K562 (cell line): ENCODE measurements around the gene ZNF782. TPM values are rescaled to one million over a fixed set of nuclear protein-coding genes. Genes with fewer than 3 reads are reported as not detected.

Experiments used
- ARID1B ChIP-seq: fragments of 450-650 bp; IDR thresholded peaks from 2 replicates; pipeline ENCODE4 v1.6.1; 2016; ENCODE audit warnings: antibody characterized with exemption, mild to moderate bottlenecking, inconsistent platforms
- DDX20 ChIP-seq: fragments of 450-650 bp; IDR thresholded peaks from 2 replicates; pipeline ENCODE4 v1.6.1; 2016; ENCODE audit warnings: missing genetic modification characterization, low read depth, mild to moderate bottlenecking, missing compliant biosample characterization, moderate library complexity
- FOSL1 ChIP-seq: fragments of 200-800 bp; sonication (Bioruptor generic); conservative IDR thresholded peaks from 2 replicates; pipeline ENCODE4 v1.6.1; 2016; ENCODE audit warnings: missing genetic modification characterization, missing compliant biosample characterization
- FUS ChIP-seq: fragments of 200-400 bp; formaldehyde crosslinking; optimal IDR thresholded peaks from 2 replicates; pipeline ENCODE3; 2017; ENCODE audit warnings: low read depth, low read length
- LCOR ChIP-seq: sonication (generic); formaldehyde crosslinking; IDR thresholded peaks from 2 replicates; pipeline ENCODE4 v1.8.0; 2022; ENCODE audit warnings: mild to moderate bottlenecking, missing genetic modification reagents
- MNT ChIP-seq, 2 experiments: fragments of 450-650 bp; conservative IDR thresholded peaks; 2 replicates each; pipeline ENCODE4 v1.6.1; 2017; ENCODE audit warnings: mild to moderate bottlenecking in 2 of 2, moderate library complexity in 2 of 2
- NCOA4 ChIP-seq: fragments of 450-650 bp; IDR thresholded peaks from 2 replicates; pipeline ENCODE4 v1.6.1; 2018; ENCODE audit warnings: mild to moderate bottlenecking; ENCODE audit not compliant: partially characterized antibody
- SMARCE1 ChIP-seq: fragments of 450-650 bp; IDR thresholded peaks from 2 replicates; pipeline ENCODE4 v1.7.1; 2016; ENCODE audit warnings: mild to moderate bottlenecking
- ZNF224 ChIP-seq: sonication (generic); formaldehyde crosslinking; IDR thresholded peaks from 2 replicates; pipeline ENCODE4 v1.8.0; 2022; ENCODE audit warnings: mild to moderate bottlenecking, missing genetic modification reagents
- ZNF277 ChIP-seq: fragments of 250-450 bp; sonication (Bioruptor Pico); IDR thresholded peaks from 2 replicates; pipeline ENCODE4 v1.8.0; 2022; ENCODE audit warnings: inconsistent platforms, mild to moderate bottlenecking, moderate library complexity, borderline replicate concordance
- ZNF696 ChIP-seq: fragments of 250-450 bp; sonication (Bioruptor Pico); conservative IDR thresholded peaks from 2 replicates; pipeline ENCODE4 v1.4.0; 2020; ENCODE audit warnings: mild to moderate bottlenecking, moderate library complexity
- polyA plus RNA-seq, 8 experiments: library from polyadenylated mRNA; depleted of rRNA in 4 of 8; stranded (reverse) in 5 of 8; unstranded in 3 of 8; fragments of >200 nt; fragmentation: Nextera tagmentation in 2 of 8; fragmentation: Illumina TruSeq in 1 of 8; extraction: Ambion mirVana in 2 of 8; extraction: Trizol in 1 of 8; gene quantifications; 2 replicates each; pipeline versions ENCODE4 v1.2.1 to v1.2.3, GENCODE V29; 2011 to 2014; ENCODE audit warnings: inconsistent platforms in 1 of 8, missing spikeins in 1 of 8
- total RNA-seq, 7 experiments: library from RNA; depleted of rRNA in 6 of 7; stranded (reverse); fragments of >200 nt in 6 of 7; fragmentation: Illumina TruSeq in 2 of 7; extraction: Trizol in 2 of 7; gene quantifications; 2 replicates each; pipeline versions ENCODE4 v1.2.1 to v1.2.3, GENCODE V29; 2011 to 2021; ENCODE audit warnings: low replicate concordance in 1 of 7
- TF ChIP-seq, protein P1 (sequence below): sonication (generic); formaldehyde crosslinking; IDR thresholded peaks from 2 replicates; pipeline ENCODE4 v1.9.0; 2022; ENCODE audit warnings: mild to moderate bottlenecking, missing genetic modification reagents
- TF ChIP-seq, protein P2 (sequence below): fragments of 450-650 bp; IDR thresholded peaks from 2 replicates; pipeline ENCODE4 v1.6.1; 2016; ENCODE audit warnings: mild to moderate bottlenecking, moderate library complexity

ZNF782 gene
- total and polyA plus RNA-seq, 9 of the 15 experiments (the other 6 are each of a cell fraction or from before 2014, with no cell fraction given): 0.38 to 8.8 (median 4.5) TPM

- peak; percentile 36; the same call in 1 of the 2 replicates for TF ChIP-seq LCOR
- TF ChIP-seq ZNF224 (CRISPR knock-in tag): no peak
- no peak for TF ChIP-seq ZNF277 (CRISPR knock-in tag)
- TF ChIP-seq, protein P1, sequence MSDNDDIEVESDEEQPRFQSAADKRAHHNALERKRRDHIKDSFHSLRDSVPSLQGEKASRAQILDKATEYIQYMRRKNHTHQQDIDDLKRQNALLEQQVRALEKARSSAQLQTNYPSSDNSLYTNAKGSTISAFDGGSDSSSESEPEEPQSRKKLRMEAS: no peak
- TF ChIP-seq, protein P2, sequence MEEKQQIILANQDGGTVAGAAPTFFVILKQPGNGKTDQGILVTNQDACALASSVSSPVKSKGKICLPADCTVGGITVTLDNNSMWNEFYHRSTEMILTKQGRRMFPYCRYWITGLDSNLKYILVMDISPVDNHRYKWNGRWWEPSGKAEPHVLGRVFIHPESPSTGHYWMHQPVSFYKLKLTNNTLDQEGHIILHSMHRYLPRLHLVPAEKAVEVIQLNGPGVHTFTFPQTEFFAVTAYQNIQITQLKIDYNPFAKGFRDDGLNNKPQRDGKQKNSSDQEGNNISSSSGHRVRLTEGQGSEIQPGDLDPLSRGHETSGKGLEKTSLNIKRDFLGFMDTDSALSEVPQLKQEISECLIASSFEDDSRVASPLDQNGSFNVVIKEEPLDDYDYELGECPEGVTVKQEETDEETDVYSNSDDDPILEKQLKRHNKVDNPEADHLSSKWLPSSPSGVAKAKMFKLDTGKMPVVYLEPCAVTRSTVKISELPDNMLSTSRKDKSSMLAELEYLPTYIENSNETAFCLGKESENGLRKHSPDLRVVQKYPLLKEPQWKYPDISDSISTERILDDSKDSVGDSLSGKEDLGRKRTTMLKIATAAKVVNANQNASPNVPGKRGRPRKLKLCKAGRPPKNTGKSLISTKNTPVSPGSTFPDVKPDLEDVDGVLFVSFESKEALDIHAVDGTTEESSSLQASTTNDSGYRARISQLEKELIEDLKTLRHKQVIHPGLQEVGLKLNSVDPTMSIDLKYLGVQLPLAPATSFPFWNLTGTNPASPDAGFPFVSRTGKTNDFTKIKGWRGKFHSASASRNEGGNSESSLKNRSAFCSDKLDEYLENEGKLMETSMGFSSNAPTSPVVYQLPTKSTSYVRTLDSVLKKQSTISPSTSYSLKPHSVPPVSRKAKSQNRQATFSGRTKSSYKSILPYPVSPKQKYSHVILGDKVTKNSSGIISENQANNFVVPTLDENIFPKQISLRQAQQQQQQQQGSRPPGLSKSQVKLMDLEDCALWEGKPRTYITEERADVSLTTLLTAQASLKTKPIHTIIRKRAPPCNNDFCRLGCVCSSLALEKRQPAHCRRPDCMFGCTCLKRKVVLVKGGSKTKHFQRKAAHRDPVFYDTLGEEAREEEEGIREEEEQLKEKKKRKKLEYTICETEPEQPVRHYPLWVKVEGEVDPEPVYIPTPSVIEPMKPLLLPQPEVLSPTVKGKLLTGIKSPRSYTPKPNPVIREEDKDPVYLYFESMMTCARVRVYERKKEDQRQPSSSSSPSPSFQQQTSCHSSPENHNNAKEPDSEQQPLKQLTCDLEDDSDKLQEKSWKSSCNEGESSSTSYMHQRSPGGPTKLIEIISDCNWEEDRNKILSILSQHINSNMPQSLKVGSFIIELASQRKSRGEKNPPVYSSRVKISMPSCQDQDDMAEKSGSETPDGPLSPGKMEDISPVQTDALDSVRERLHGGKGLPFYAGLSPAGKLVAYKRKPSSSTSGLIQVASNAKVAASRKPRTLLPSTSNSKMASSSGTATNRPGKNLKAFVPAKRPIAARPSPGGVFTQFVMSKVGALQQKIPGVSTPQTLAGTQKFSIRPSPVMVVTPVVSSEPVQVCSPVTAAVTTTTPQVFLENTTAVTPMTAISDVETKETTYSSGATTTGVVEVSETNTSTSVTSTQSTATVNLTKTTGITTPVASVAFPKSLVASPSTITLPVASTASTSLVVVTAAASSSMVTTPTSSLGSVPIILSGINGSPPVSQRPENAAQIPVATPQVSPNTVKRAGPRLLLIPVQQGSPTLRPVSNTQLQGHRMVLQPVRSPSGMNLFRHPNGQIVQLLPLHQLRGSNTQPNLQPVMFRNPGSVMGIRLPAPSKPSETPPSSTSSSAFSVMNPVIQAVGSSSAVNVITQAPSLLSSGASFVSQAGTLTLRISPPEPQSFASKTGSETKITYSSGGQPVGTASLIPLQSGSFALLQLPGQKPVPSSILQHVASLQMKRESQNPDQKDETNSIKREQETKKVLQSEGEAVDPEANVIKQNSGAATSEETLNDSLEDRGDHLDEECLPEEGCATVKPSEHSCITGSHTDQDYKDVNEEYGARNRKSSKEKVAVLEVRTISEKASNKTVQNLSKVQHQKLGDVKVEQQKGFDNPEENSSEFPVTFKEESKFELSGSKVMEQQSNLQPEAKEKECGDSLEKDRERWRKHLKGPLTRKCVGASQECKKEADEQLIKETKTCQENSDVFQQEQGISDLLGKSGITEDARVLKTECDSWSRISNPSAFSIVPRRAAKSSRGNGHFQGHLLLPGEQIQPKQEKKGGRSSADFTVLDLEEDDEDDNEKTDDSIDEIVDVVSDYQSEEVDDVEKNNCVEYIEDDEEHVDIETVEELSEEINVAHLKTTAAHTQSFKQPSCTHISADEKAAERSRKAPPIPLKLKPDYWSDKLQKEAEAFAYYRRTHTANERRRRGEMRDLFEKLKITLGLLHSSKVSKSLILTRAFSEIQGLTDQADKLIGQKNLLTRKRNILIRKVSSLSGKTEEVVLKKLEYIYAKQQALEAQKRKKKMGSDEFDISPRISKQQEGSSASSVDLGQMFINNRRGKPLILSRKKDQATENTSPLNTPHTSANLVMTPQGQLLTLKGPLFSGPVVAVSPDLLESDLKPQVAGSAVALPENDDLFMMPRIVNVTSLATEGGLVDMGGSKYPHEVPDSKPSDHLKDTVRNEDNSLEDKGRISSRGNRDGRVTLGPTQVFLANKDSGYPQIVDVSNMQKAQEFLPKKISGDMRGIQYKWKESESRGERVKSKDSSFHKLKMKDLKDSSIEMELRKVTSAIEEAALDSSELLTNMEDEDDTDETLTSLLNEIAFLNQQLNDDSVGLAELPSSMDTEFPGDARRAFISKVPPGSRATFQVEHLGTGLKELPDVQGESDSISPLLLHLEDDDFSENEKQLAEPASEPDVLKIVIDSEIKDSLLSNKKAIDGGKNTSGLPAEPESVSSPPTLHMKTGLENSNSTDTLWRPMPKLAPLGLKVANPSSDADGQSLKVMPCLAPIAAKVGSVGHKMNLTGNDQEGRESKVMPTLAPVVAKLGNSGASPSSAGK: peak; percentile 87; the same call in 1 of the 2 replicates
- no peak for TF ChIP-seq FUS
- 0 out of 4 replicates have a peak, but pooled peaks of 1 of the 2 experiments have one; percentile 9 for TF ChIP-seq MNT (conservative IDR thresholded peaks at IDR 0.05)
- no peak for TF ChIP-seq SMARCE1
- TF ChIP-seq DDX20 (tag): no peak
- no peak for TF ChIP-seq ARID1B
- no peak for TF ChIP-seq ZNF696 (CRISPR knock-in tag)
- TF ChIP-seq NCOA4: no peak
- no peak for TF ChIP-seq FOSL1 (tag)
Measured at GRCh38 chr9:96854651-96855273, 448 bp upstream of the ZNF782 start (continued).
